ENCODE data around the gene GSG1. TPM values are rescaled to one million over a fixed set of nuclear protein-coding genes. Genes with fewer than 3 reads are reported as not detected.

The GSG1 gene
- total and polyA plus RNA-seq, 2 donors (not counting 3 experiments of a cell fraction or from before 2014, with no cell fraction given), result not detected

- no TSS peak for BruUV-seq (replicated peaks)
- dilution Hi-C loops (cut with MboI; ENCODE audit: extremely low pct_ligation_motif_present, low sequenced_read_pairs) (no loop called here), intact Hi-C loops (cut with micrococcal nuclease) (no loop called here)
- Histone ChIP-seq H3K79me2 (ENCODE audit: control insufficient read depth, insufficient read depth, low read length) (no peaks in the 10 kb centered on the region), H3K27me3 (ENCODE audit: control insufficient read depth in 2 of 2, insufficient read depth in 2 of 2, low read length in 2 of 2) (no peaks in the 10 kb centered on the region), H4K20me1 (replicated peaks; ENCODE audit: control insufficient read depth, extremely low read depth, insufficient read depth, low read length) (no peaks in the 10 kb centered on the region), H3K4me1 (ENCODE audit: control insufficient read depth, extremely low read depth, insufficient read depth, low read length) (peaks cover 12% of the 10 kb centered on the region), H3K27ac (ENCODE audit: insufficient read depth, low read depth, low read length) (no peak overlapping the region), H2AFZ (ENCODE audit: low read depth, low read length) (no peak overlapping the region), H3K9me3 (replicated peaks; ENCODE audit: control insufficient read depth, insufficient read depth, low read length) (no peaks in the 10 kb centered on the region), H3K9ac (replicated peaks; ENCODE audit: extremely low read depth, insufficient read depth, low read length) (no peak overlapping the region), H3K4me2 (ENCODE audit: insufficient read depth, low read length) (no peak overlapping the region), H3K36me3 (ENCODE audit: control insufficient read depth in 2 of 2, extremely low read depth in 1 of 2, insufficient read depth in 2 of 2, low read length in 2 of 2) (no peaks in the 10 kb centered on the region), H3K9me1 (replicated peaks; ENCODE audit: control insufficient read depth, extremely low read depth, insufficient read depth, low read length) (no peaks in the 10 kb centered on the region), H3K4me3 (replicated peaks in 1 of 3; ENCODE audit: insufficient read depth in 1 of 3, low read depth in 1 of 3, low read length in 3 of 3) (no peak overlapping the region)
- TF ChIP-seq MAX (IDR thresholded peaks at IDR 0.05; ENCODE audit: insufficient read depth, insufficient read length) (no peak), FOS (IDR thresholded peaks at IDR 0.05; ENCODE audit: borderline replicate concordance, insufficient read depth, low read length) (no peak), GATA2 (IDR thresholded peaks at IDR 0.05; ENCODE audit: insufficient read depth, insufficient read length, low read depth, low read length) (no peak), MYC (IDR thresholded peaks at IDR 0.05; ENCODE audit: low read depth, low read length) (no peak), POLR2AphosphoS5 (IDR thresholded peaks at IDR 0.05; ENCODE audit: insufficient read depth, low read depth, low read length) (no peak), POLR2A (IDR thresholded peaks at IDR 0.05; ENCODE audit: low read depth, low read length) (no peak), JUN (IDR thresholded peaks at IDR 0.05; ENCODE audit: borderline replicate concordance, insufficient read depth, insufficient read length, low read depth) (no peak), CTCF (IDR thresholded peaks at IDR 0.05; ENCODE audit: extremely low read depth in 1 of 2, insufficient read depth in 1 of 2, low read depth in 1 of 2, low read length in 2 of 2) (no peak), EZH2 (IDR thresholded peaks at IDR 0.05; ENCODE audit: borderline replicate concordance, low read depth, low read length, severe bottlenecking) (no peak)
- DNase-seq (ENCODE audit: low read depth, low spot score) (no peak), FAIRE-seq (no peak)
- ChIA-PET POLR2A (interaction anchor here (0.5 kb wide), 1 partner anchor 124 kb away, joined by 3 read pairs; no protein-coding TSS in a partner anchor), CTCF (interaction anchor here (0.6 to 1.8 kb wide), 3 partner anchors 10 to 130 kb away, joined by 3 to 5 read pairs (median 3); no protein-coding TSS in a partner anchor)
Observed at GRCh38 chr12:13082861-13083260, 20.6 kb downstream of the GSG1 start.

Data from endothelial cell of umbilical vein (primary cell).